Neutrophil (primary cell): ENCODE measurements around the gene ZNF423.

Experiments
- H3K27ac ChIP-seq: fragments of 200-600 bp; sonication (generic); 2 replicates; pipeline ENCODE4 v1.5.1; 2016; ENCODE audit warnings: mild to moderate bottlenecking, moderate library complexity
- H3K27me3 ChIP-seq: fragments of 200-600 bp; sonication (generic); 2 replicates; pipeline ENCODE4 v1.6.0; 2016; ENCODE audit warnings: mild to moderate bottlenecking
- H3K36me3 ChIP-seq: fragments of 200-600 bp; sonication (generic); 2 replicates; pipeline ENCODE4 v1.5.1; 2017
- H3K4me1 ChIP-seq, 2 experiments: fragments of 200-600 bp in 1 of 2; sonication (generic) in 1 of 2; 1 replicate in 1 of 2; 2 replicates in 1 of 2; pipeline versions ENCODE4 v1.5.1 to v1.6.1; 2013 to 2016; ENCODE audit warnings: low read depth in 1 of 2, low read length in 1 of 2, mild to moderate bottlenecking in 1 of 2, moderate library complexity in 1 of 2; ENCODE audit not compliant: control insufficient read depth in 1 of 2, insufficient read depth in 1 of 2
- H3K4me3 ChIP-seq, 2 experiments: fragments of 200-600 bp in 1 of 2; sonication (generic) in 1 of 2; 1 replicate in 1 of 2; 2 replicates in 1 of 2; pipeline ENCODE4 v1.5.1; 2013 to 2016; ENCODE audit warnings: low read depth in 1 of 2, low read length in 1 of 2, mild to moderate bottlenecking in 1 of 2, moderate library complexity in 1 of 2
- H3K9me3 ChIP-seq: fragments of 200-600 bp; sonication (generic); 2 replicates; pipeline ENCODE4 v1.5.1; 2016
- CTCF ChIP-seq: fragments of 200-600 bp; sonication (generic); IDR thresholded peaks from 2 replicates; pipeline ENCODE4 v1.5.1; 2016; ENCODE audit warnings: antibody characterized with exemption

The ZNF423 gene

GRCh38 chr16:49594153-49594552 lies 261.8 kb downstream of the ZNF423 start:
- Histone ChIP-seq H3K27ac (no peak overlapping the region), H3K9me3 (no peaks in the 10 kb centered on the region), H3K27me3 (no peaks in the 10 kb centered on the region), H3K4me3 (no peak overlapping the region), H3K4me1 (no peaks in the 10 kb centered on the region), H3K36me3 (no peaks in the 10 kb centered on the region)
- no peak for TF ChIP-seq CTCF

- TF ChIP-seq CTCF: no peak
- Histone ChIP-seq H3K4me1 (no peaks in the 10 kb centered on the region), H3K36me3 (no peaks in the 10 kb centered on the region), H3K27me3 (no peaks in the 10 kb centered on the region), H3K27ac (no peak overlapping the region), H3K9me3 (no peaks in the 10 kb centered on the region), H3K4me3 (no peak overlapping the region)
These were observed 262.4 kb downstream of the ZNF423 start for GRCh38 chr16:49593424-49594040.

- Histone ChIP-seq H3K27ac (no peak overlapping the region), H3K36me3 (no peaks in the 10 kb centered on the region), H3K27me3 (no peaks in the 10 kb centered on the region), H3K4me3 (no peak overlapping the region), H3K9me3 (no peaks in the 10 kb centered on the region), H3K4me1 (no peaks in the 10 kb centered on the region)
- no peak for TF ChIP-seq CTCF
These were observed 263.1 kb downstream of the ZNF423 start for GRCh38 chr16:49592546-49593423.

GRCh38 chr16:49590166-49590871 lies 265.6 kb downstream of the ZNF423 start:
- no peak overlapping the region for H3K27ac ChIP-seq
- no peaks in the 10 kb centered on the region for H3K9me3 ChIP-seq
- H3K36me3 ChIP-seq: no peaks in the 10 kb centered on the region
- H3K4me3 ChIP-seq: no peak overlapping the region
- H3K27me3 ChIP-seq: no peaks in the 10 kb centered on the region
- TF ChIP-seq CTCF: no peak
- no peaks in the 10 kb centered on the region for H3K4me1 ChIP-seq

GRCh38 chr16:49589544-49590031 lies 266.3 kb downstream of the ZNF423 start:
- no peak overlapping the region for H3K27ac ChIP-seq
- H3K4me1 ChIP-seq: no peaks in the 10 kb centered on the region
- H3K4me3 ChIP-seq: no peak overlapping the region
- no peak for TF ChIP-seq CTCF
- no peaks in the 10 kb centered on the region for H3K27me3 ChIP-seq
- H3K36me3 ChIP-seq: no peaks in the 10 kb centered on the region
- H3K9me3 ChIP-seq: no peaks in the 10 kb centered on the region
